ENCODE measurements around the gene APCDD1.
"Not testable (repeated sequence)": the region's sequence is repeated elsewhere in the genome, so short reads cannot be mapped to it uniquely, and the experiment has no call there.

Gene APCDD1

GRCh38 chr18:10525697-10526560, 71.5 kb downstream of the APCDD1 start, which contains the start of gene NAPG:
Gene NAPG (plus strand): TSS chr18:10526027. CDS start chr18:10526103, 76 bp downstream.
- DNase-seq: peak; percentile 97 to 98
- no peak for TF ChIP-seq GATA1 (IDR thresholded peaks at IDR 0.05; ENCODE audit: low read depth, low read length)
- TF ChIP-seq POLR2A (IDR thresholded peaks at IDR 0.05; ENCODE audit: low read length): peak; percentile 69

- DNase-seq: peak; percentile 70 to 76
- TF ChIP-seq POLR2A (IDR thresholded peaks at IDR 0.05; ENCODE audit: low read length): no peak
- TF ChIP-seq GATA1 (IDR thresholded peaks at IDR 0.05; ENCODE audit: low read depth, low read length): no peak
Observed at GRCh38 chr18:10526561-10526949, 72.1 kb downstream of the APCDD1 start.

- no peak for TF ChIP-seq POLR2A (IDR thresholded peaks at IDR 0.05; ENCODE audit: low read length)
- TF ChIP-seq GATA1 (IDR thresholded peaks at IDR 0.05; ENCODE audit: low read depth, low read length): no peak
- DNase-seq: peak; percentile 32 to 36
Observed at GRCh38 chr18:10528439-10528838, 74.0 kb downstream of the APCDD1 start.

- no peak for DNase-seq
- TF ChIP-seq GATA1 (IDR thresholded peaks at IDR 0.05; ENCODE audit: low read depth, low read length) (no peak), POLR2A (IDR thresholded peaks at IDR 0.05; ENCODE audit: low read length) (no peak)
Observed at GRCh38 chr18:10530002-10530401, 75.6 kb downstream of the APCDD1 start.

GRCh38 chr18:10530852-10531251, 76.4 kb downstream of the APCDD1 start:
- DNase-seq: peak; percentile 53 to 68
- no peak for TF ChIP-seq POLR2A (IDR thresholded peaks at IDR 0.05; ENCODE audit: low read length)
- no peak for TF ChIP-seq GATA1 (IDR thresholded peaks at IDR 0.05; ENCODE audit: low read depth, low read length)

- TF ChIP-seq GATA1 (IDR thresholded peaks at IDR 0.05; ENCODE audit: low read depth, low read length) (no peak), POLR2A (IDR thresholded peaks at IDR 0.05; ENCODE audit: low read length) (no peak)
- no peak for DNase-seq
Observed at GRCh38 chr18:10533111-10533510, 78.7 kb downstream of the APCDD1 start.

GRCh38 chr18:10536280-10536679, 81.8 kb downstream of the APCDD1 start:
- no peak for DNase-seq
- TF ChIP-seq POLR2A (IDR thresholded peaks at IDR 0.05; ENCODE audit: low read length) (no peak), GATA1 (IDR thresholded peaks at IDR 0.05; ENCODE audit: low read depth, low read length) (no peak)

GRCh38 chr18:10537765-10538164, 83.3 kb downstream of the APCDD1 start:
- TF ChIP-seq GATA1 (IDR thresholded peaks at IDR 0.05; ENCODE audit: low read depth, low read length) (no peak), POLR2A (IDR thresholded peaks at IDR 0.05; ENCODE audit: low read length) (no peak)
- DNase-seq: no peak

- not testable (repeated sequence) for DNase-seq
Observed at GRCh38 chr18:10539124-10539523, 84.7 kb downstream of the APCDD1 start.

Measured in erythroblast (primary cell).